Fibroblast of skin of back (primary cell): ENCODE results near the gene MESP2. TPM values are rescaled to one million over a fixed set of nuclear protein-coding genes. Genes with fewer than 3 reads are reported as not detected.

Experiments used
- DNase-seq: peaks from one replicate; pipeline ENCODE4 v3.0.0-alpha.2; 2013
- polyA plus RNA-seq, 2 experiments: library from polyadenylated mRNA; unstranded; fragments of 120-200 nt; gene quantifications; one replicate each; pipeline ENCODE4 v1.2.1, GENCODE V29; 2013; ENCODE audit not compliant: insufficient read length in 2 of 2

MESP2 gene
- polyA plus RNA-seq (2013, experiment 1 of 2; ENCODE audit: insufficient read length), result 0.65 TPM
- polyA plus RNA-seq (2013, experiment 2 of 2; ENCODE audit: insufficient read length), result 0.40 TPM

- DNase-seq, result peak; percentile 78
Measured at GRCh38 chr15:89776274-89777072, at the start of gene MESP2. MESP2 (plus strand) TSS chr15:89776332; CDS start chr15:89776358, 26 bp downstream.

DNA sequence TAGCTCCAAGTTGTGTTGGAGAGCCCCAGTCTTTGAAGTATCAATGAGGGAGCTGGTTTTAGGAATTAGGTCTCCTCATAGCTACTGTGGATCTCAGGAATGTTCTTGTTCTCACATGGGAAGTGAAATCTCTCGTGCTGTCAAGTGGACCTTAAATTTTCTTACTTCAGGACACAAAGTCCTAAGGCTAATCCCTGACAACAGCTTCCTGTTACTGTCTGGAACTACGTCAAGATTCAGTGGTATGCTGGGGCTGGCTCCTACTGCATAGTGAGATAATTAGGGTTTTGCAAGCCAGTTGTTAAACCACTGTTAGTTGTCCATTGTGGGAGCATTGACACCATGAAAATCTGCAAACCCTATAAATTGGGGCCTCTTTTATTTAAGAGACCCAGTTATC is 47.9 kb upstream of the MESP2 start:
- no peak for DNase-seq

GRCh38 chr15:89731275-89731674 is 44.9 kb upstream of the MESP2 start:
- no peak for DNase-seq

DNA sequence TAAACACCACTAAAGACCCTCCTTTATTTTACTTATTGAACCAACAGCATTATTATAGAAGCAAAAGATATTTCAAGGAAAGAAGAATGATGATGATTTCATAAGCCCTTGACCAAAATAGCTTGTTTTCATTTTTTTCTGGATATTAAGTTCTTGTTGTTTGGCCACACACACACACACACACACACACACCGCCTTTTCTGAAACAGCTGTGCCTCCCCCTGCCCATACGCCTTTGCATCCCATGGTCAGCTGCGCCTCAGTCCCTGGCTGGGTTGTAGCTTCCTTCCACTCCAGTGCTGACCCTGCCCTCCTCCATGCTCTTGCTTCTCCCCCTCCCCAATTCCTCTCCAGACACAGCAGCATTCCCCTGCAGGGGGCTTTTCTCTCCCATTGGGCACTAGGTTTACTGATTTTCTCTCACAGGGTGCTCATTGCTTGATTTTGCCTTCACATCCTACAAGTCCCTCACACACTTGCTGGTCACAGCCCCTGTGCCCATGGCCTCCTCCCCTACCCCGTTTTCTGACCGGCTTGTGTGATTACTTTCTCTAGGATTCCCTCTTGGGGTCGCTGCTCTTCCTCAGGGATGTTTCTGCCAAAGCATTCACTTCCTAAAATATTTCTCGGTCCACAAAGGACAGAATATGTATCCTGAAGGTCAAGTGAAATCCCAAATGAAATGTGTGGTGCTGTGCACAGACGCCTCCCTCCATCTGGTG is 43.5 kb upstream of the MESP2 start:
- no peak for DNase-seq

- no peak for DNase-seq
Measured at GRCh38 chr15:89735773-89736172, 40.4 kb upstream of the MESP2 start.

DNA sequence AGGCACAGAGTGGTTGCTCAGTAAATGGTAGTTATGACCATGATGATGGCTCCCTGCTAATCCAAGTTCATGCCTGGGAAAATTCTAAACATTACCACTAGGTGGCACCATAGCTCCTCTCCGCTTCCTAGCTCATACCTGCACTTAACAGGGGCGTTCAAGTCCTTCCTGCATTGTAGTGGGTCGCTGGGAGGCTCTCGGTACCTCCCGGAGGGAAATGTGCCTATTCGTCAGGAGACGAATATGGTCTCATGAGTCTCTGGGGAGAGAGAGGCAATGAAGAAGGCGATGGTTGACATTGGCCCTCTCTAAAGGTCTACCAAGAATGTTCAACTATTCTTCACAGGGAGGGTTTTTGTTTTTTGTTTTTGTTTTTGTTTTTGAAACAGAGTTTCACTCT is 36.0 kb upstream of the MESP2 start:
- peak; percentile 65 for DNase-seq

GRCh38 chr15:89743011-89743410 is 33.1 kb upstream of the MESP2 start:
- DNase-seq, result no peak

DNA sequence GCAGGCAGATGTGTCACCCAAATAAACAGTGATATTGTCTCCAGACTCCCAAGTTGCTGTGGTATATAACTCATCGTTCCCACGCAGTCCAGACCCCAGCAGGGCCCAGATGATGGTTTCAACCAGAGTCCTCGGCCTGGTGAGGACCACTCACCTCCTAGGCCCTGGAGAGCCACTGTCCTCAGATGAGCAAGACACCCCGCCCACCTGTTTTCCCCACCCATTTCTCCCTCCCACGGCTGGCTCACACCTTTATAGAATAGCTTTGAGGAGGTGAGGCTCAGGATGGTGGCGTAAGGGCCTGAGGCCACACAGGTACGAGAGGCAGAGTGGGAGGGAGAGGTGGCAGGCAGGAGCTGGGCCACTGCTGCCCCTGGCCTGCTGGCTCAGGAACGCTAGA is 32.5 kb upstream of the MESP2 start:
- DNase-seq, result no peak

DNA sequence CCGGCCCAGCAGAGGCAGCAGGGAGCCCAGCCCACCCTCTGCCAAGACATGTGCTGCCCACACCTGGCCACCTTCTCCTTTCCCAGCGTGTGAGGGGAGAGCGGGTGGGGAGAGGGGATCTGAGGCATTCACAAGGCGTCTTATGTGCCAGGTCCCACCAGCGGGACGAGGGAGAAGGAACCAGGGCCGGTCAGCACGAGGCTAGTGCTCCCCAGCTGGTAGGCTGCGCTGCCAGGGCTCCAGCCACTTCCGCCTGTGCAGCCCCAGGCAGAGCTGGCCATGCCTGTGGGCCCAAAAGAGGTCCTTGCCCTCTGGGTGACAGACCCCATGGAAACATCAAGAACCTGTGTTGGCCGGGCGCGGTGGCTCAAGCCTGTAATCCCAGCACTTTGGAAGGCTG is 31.0 kb upstream of the MESP2 start:
- DNase-seq, result no peak

DNA sequence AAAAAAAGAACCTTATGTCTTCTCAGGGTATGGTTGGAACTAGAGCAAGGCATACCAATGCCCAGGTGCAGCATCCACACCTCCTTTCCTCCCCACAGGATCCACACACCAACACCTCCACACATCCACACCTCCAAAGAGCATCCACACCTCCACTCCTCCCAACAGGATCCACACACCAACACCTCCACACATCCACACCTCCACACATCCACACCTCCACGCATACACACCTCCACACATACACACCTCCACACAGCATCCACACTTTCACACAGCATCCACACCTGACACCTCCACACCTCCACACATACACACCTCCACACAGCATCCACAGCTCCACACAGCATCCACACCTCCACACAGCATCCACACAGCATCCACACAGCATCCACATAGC is 30.4 kb upstream of the MESP2 start:
- DNase-seq, result no peak

DNA sequence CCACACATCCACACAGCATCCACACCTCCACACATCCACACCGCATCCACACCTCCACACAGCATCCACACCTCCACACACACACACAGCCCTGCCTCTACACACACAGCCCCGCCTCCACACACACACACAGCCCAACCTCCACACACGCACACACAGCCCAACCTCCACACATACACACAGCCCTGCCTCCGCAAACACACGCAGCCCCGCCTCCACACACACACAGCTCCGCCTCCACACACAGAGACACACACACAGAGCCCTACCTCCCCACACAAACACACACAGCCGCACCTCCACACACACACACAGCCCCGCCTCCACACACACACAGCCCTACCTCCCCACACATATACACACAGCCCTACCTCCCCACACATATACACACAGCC is 29.7 kb upstream of the MESP2 start:
- DNase-seq, result no peak

- DNase-seq, result no peak
Measured at GRCh38 chr15:89747708-89748682, 28.1 kb upstream of the MESP2 start.

GRCh38 chr15:89749054-89749453 is 27.1 kb upstream of the MESP2 start:
- DNase-seq, result no peak

DNA sequence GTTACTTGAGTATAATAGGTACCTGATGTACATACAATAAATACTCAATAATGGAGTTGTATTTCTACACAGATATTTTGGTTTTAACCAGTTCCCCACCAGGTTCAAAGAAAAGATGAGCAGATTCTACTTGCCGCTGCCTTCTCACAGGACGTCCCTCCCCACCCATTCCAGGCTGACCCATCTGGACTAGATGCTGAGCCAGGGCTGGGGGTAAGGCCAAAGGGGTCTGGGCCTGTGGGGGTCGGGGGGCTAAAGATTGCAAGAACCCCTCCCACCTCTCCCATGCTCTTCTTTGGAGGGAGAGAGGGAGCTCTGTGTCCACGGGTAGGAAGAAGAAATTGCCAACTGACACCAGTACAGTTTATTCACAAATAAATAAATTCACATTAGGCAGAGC is 26.6 kb upstream of the MESP2 start:
- DNase-seq, result no peak

DNA sequence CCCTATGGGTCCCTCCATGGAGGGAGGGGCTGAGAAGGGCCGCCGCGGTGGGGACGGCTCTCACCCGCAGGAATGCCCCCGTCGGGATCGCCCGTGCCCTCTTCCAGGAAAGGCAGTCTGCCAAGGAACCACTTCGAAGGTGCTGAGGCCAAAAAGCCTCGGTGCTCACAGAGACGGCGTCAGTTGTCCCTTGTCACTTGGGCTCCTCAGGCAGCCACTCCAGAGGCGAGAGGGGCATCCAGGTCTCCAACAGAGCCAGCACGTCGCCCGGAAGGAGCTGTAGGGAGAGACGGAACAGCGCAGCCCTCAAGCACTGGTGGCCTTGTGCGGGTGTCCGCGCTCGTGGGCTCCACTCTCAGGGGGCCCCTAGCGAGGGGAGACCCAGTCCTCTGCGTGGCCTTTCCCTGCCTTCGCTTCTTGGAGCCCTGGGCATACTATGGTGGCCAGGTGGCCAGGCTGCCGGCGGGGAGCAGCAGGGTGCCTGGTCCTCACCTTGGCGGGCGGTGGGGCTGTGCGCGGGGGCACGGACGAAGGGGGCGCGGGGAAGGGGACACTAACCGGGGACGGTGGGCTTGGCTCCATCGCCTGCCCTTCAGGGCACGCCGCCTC is 26.1 kb upstream of the MESP2 start:
- no peak for DNase-seq

DNA sequence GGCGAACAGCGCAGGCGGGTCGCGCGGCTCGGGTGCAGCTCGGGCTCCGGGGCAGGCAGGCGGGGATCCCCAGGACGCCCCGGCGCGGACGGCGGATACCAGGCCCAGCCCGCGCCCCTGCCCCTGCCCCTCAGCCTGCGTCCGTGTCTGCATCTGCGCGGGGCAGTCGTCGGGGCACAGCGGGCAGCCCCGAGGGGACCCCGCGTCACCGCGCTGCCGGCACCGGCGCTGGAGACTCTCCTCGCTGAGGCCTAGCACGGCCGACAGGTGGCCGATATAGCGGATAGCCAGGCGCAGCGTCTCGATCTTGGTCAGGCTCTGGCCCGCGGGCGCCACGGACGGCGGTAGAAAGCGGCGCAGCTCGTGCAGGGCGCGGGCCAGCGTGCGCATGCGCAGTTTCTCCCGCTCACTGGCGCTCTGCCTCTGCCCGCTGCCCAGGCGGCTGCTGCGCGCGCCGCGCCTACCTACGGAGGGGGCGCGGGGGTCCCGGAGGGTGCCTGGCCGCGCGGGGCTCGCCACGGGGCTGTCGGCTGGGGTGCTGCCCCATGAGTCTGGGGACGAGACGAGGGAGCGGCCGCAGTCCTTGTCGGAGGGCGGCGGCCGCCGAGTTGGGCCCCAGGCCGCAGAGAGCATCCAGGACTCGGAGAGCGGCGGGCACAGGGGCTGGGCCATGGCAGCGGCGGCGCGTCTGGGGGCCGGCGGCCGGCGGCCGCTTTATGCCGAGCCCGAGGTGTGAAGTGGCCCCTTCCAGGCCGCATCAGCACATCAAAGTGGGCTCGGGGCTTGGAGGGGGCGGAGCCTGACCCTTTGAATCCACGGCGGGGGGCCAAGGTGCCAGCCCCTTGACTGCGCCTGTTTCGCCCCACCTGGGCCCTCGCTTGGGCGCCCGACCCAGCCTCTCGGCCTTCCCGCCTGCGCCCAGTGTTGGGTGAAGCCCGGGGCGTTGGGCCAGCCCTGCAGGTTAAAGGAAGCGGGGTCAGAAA is 25.3 kb upstream of the MESP2 start, which contains the start of gene MESP1:
MESP1 (minus strand) TSS at position 690 of the 983 bp plus-strand sequence; CDS start at position 672, 18 bp downstream.
- peak; percentile 89 for DNase-seq

DNA sequence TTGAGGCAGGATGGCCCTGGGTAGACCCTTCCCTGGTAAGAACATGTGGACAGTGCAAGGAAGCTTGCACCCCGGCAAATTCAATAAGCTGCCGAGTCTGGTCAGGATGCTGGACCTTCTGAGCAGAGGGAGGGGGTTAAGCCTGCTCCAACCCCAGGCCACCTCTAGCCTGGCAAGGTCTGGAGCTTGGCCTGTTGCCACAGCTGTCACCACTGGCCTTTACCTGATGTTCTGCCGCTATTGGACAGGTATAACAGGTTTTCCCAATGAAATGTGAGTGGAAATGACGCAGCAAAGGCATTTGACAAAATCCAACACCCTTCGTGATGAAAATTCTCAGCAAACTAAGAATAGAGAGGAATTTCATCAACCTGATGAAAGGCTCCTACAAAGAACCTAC is 24.4 kb upstream of the MESP2 start:
- no peak for DNase-seq

- no peak for DNase-seq
Measured at GRCh38 chr15:89753855-89754254, 22.3 kb upstream of the MESP2 start.

DNA sequence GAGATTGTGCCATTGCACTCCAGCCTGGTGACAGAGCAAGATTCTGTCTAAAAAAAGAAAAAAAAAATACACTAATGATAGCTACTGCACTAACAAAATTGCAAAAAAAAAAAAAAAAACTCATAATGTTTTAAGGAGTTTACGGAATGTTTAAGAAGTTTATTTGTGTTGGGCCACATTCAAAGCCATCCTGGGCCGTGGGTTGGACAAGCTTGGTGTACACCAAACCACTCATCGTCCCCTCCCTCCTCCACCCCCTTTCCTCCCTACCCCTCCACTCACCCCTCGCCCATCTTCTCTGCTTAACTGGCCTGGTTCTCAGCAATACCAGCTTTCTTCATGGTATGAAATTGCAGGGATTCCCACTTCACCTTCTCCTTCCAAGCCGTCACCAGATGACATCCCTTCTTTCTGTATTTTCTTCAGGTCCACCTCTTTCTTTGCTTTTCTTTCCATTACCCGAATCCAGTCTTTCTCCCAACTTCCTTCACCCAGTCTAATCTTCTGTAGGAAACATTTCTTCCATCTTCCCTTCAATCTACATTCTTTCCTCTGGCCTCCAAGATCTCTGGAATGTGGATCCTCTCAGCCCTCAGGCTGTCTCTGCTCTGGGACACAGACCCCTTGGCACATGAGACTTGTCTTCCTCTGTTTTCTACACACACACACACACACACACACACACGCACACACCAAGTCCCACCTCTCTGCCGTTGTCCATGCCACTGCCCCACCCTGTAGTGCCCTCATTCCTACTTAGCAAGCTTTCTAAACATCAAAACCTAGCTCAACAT is 21.6 kb upstream of the MESP2 start:
- DNase-seq, result peak; percentile 19

- no peak for DNase-seq
Measured at GRCh38 chr15:89755701-89756100, 20.4 kb upstream of the MESP2 start.
